CD4-positive, alpha-beta T cell (primary cell): ENCODE data around the gene COA4. TPM values are rescaled to one million over a fixed set of nuclear protein-coding genes. Genes with fewer than 3 reads are reported as not detected.

Experiments used
- ATAC-seq: fragments of 200-7000 bp; cut with Tn5 transposase; one replicate; pipeline ENCODE4 v1.10.0; 2022; ENCODE audit warnings: mild to moderate bottlenecking; ENCODE audit not compliant: poor library complexity
- CTCF ChIA-PET: fragments of 350-600 bp; sonication (Branson Sonifier 250); formaldehyde crosslinking; loops from one replicate; lab custom pipeline; 2021; ENCODE audit warnings: antibody characterized with exemption, inconsistent platforms; lab: Charles Lee
- POLR2A ChIA-PET: fragments of 350-600 bp; sonication (Branson Sonifier 250); formaldehyde crosslinking; loops from one replicate; lab custom pipeline; 2021; ENCODE audit warnings: antibody characterized with exemption, inconsistent platforms; lab: Charles Lee
- DNase-seq, 14 experiments: peaks; one replicate each; pipeline ENCODE4 v3.0.0-alpha.2; 2013 to 2020; ENCODE audit warnings: mixed read lengths in 2 of 14
- H3K27ac ChIP-seq, 2 donors: one replicate each; pipeline versions ENCODE4 v1.5.1 to v1.7.0; 2013; ENCODE audit warnings: low read length in 2 of 2, low read depth in 1 of 2, mild to moderate bottlenecking in 1 of 2
- H3K27me3 ChIP-seq, 2 experiments: 1 replicate in 1 of 2; 2 replicates in 1 of 2; pipeline versions ENCODE4 v1.6.1 to v1.7.0; 2013; ENCODE audit warnings: low read length in 2 of 2, control low read depth in 1 of 2, mild to moderate bottlenecking in 1 of 2, moderate library complexity in 1 of 2; ENCODE audit not compliant: insufficient read depth in 2 of 2, control insufficient read depth in 1 of 2
- H3K36me3 ChIP-seq: one replicate; pipeline ENCODE4 v1.6.1; 2013; ENCODE audit warnings: low read length, control low read depth; ENCODE audit not compliant: insufficient read depth
- H3K4me1 ChIP-seq: one replicate; pipeline ENCODE4 v1.6.1; 2013; ENCODE audit warnings: low read length, control low read depth; ENCODE audit not compliant: insufficient read depth
- H3K4me3 ChIP-seq: one replicate; pipeline ENCODE4 v1.5.1; 2013; ENCODE audit warnings: mild to moderate bottlenecking, low read length, moderate library complexity
- H3K9me3 ChIP-seq, 2 experiments: 1 replicate in 1 of 2; 2 replicates in 1 of 2; pipeline versions ENCODE4 v1.6.1 to v1.7.0; 2013; ENCODE audit warnings: low read length in 2 of 2, mild to moderate bottlenecking in 2 of 2, control low read depth in 1 of 2, moderate library complexity in 1 of 2; ENCODE audit not compliant: control insufficient read depth in 1 of 2, insufficient read depth in 1 of 2
- H3K27ac Mint-ChIP-seq: one replicate; pipeline ENCODE4 v1.8.0; 2020; ENCODE audit warnings: mixed read lengths
- H3K27me3 Mint-ChIP-seq: one replicate; pipeline ENCODE4 v1.8.0; 2021; ENCODE audit warnings: mixed read lengths
- H3K36me3 Mint-ChIP-seq: one replicate; pipeline ENCODE4 v1.8.0; 2021; ENCODE audit warnings: low read depth, mixed read lengths
- H3K4me1 Mint-ChIP-seq: one replicate; pipeline ENCODE4 v1.8.0; 2021; ENCODE audit warnings: low read depth, mixed read lengths
- H3K4me3 Mint-ChIP-seq: one replicate; pipeline ENCODE4 v1.8.0; 2020; ENCODE audit warnings: mild to moderate bottlenecking, mixed read lengths
- H3K9me3 Mint-ChIP-seq: one replicate; pipeline ENCODE4 v1.8.0; 2020; ENCODE audit warnings: mixed read lengths
- CTCF ChIP-seq: fragments of 200-600 bp; IDR thresholded peaks from one replicate; pipeline ENCODE4 v1.8.0; 2022; ENCODE audit warnings: antibody characterized with exemption, mild to moderate bottlenecking
- intact Hi-C, 2 experiments: fragments of 100-400 bp; cut with DNase I in 1 of 2; cut with micrococcal nuclease in 1 of 2; formaldehyde crosslinking; loops; one replicate each; pipeline versions ENCODE4 v1.15.1 to v1.9.0; 2023 to 2025; cut with DNase I, micrococcal nuclease
- total RNA-seq, 174 experiments: library from RNA in 2 of 174; stranded (reverse) in 2 of 174; gene quantifications; one replicate each; pipeline ENCODE4 v1.2.3 and lab custom pipeline; 2021 to 2026

The COA4 gene
- total RNA-seq, 2 experiments from 2014 or later: 20.7 to 23.9 TPM

DNA sequence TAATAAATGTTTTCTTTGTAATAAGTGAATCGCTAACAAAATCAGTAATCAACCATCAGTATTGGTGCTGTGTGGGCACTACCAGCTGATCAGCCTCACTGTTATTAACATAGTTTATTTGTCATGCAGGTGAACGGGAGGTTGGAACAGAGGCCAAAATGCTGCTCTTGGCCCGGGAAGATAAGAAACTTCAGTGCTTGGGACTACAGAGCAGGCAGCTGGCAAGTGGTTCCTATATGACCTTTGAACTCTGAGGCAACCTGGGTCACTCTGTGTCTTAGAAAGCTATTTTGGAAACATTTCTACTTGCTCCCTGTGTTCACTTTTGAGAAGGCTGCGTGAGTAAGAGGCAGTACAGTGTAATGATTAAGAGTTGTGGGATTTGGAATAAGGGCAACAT, 37.6 kb upstream of the COA4 start:
- Histone ChIP-seq H3K9me3 (no peaks in the 10 kb centered on the region), H3K4me1 (no peaks in the 10 kb centered on the region), H3K4me3 (no peak overlapping the region), H3K27ac (no peak overlapping the region), H3K27me3 (no peaks in the 10 kb centered on the region), H3K36me3 (peaks cover 81% of the 10 kb centered on the region)
- Mint-ChIP-seq H3K36me3 (peaks cover 94% of the 10 kb centered on the region), H3K27ac (no peak overlapping the region), H3K9me3 (no peaks in the 10 kb centered on the region), H3K27me3 (no peaks in the 10 kb centered on the region), H3K4me3 (no peak overlapping the region), H3K4me1 (no peaks in the 10 kb centered on the region)
- ATAC-seq: no peak
- POLR2A ChIA-PET: no interaction called here
- intact Hi-C loops: loop anchor here in 1 of 2 experiments (10.0 kb wide), 1 partner anchor 219 kb away; no protein-coding TSS in a partner anchor
- no peak for DNase-seq
- CTCF ChIA-PET: no interaction called here
- no peak for TF ChIP-seq CTCF

DNA sequence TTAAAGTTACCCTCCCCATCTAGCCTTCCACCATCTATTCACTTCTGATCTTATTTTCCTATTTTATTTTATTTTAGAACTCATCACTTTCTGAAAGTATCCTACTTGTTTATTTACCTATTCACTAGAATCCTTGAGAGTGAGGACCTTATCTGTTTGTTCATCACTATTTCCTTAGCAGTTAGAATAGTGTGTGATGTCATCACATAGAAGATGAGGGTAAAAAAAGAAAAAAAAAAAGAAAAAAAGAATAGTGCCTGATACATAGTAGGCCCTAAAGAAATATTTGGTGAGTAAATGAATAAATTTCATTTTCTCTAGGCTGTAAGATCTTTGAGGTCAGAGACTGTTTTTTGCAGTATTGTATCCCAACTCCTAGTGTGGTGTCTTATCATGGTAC, 36.8 kb upstream of the COA4 start:
- ChIA-PET POLR2A (no interaction called here), CTCF (no interaction called here)
- no peaks in the 10 kb centered on the region for H3K9me3 ChIP-seq
- H3K27ac ChIP-seq: no peak overlapping the region
- no peaks in the 10 kb centered on the region for H3K9me3 Mint-ChIP-seq
- intact Hi-C loops: loop anchor here in 1 of 2 experiments (10.0 kb wide), 1 partner anchor 219 kb away; no protein-coding TSS in a partner anchor
- H3K36me3 Mint-ChIP-seq: peaks cover 90% of the 10 kb centered on the region
- no peak overlapping the region for H3K27ac Mint-ChIP-seq
- no peaks in the 10 kb centered on the region for H3K4me1 Mint-ChIP-seq
- no peak for DNase-seq
- H3K36me3 ChIP-seq: peaks cover 76% of the 10 kb centered on the region
- H3K4me3 Mint-ChIP-seq: no peak overlapping the region
- no peaks in the 10 kb centered on the region for H3K27me3 Mint-ChIP-seq
- H3K4me3 ChIP-seq: no peak overlapping the region
- no peak for TF ChIP-seq CTCF
- H3K4me1 ChIP-seq: no peaks in the 10 kb centered on the region
- no peak for ATAC-seq
- H3K27me3 ChIP-seq: no peaks in the 10 kb centered on the region

DNA sequence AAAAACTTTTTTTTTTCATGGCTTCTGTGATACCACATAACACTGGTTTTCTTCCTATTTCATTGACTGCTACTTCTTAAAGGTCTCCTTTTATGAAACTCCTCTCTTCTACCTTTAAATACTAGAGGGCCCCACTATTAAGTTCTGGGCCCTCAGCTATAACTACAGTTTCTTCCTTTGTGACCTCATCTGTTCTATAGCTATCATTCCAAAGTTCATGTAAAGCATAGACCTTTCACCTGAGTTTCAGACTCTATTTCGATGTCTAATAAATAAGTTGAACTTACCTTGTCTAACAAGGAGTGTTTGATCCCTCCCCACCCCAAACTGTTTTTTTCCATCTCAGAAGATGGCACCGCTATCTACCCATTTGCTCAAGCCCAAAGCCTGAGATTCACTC, 35.4 kb upstream of the COA4 start:
- Histone ChIP-seq H3K27me3 (no peaks in the 10 kb centered on the region), H3K9me3 (no peaks in the 10 kb centered on the region), H3K4me1 (no peaks in the 10 kb centered on the region), H3K27ac (no peak overlapping the region), H3K36me3 (peaks cover 75% of the 10 kb centered on the region), H3K4me3 (no peak overlapping the region)
- intact Hi-C loops: loop anchor here in 1 of 2 experiments (10.0 kb wide), 1 partner anchor 217 kb away; no protein-coding TSS in a partner anchor
- Mint-ChIP-seq H3K4me3 (no peak overlapping the region), H3K27me3 (no peaks in the 10 kb centered on the region), H3K9me3 (no peaks in the 10 kb centered on the region), H3K27ac (peak overlapping the region; percentile 28), H3K36me3 (peaks cover 83% of the 10 kb centered on the region), H3K4me1 (no peaks in the 10 kb centered on the region)
- DNase-seq: no peak
- TF ChIP-seq CTCF: no peak
- no peak for ATAC-seq
- ChIA-PET CTCF (no interaction called here), POLR2A (no interaction called here)
